NCI-H774 (cell line): ENCODE measurements around the gene CMIP.
"Not testable (repeated sequence)": the region's sequence is repeated elsewhere in the genome, so short reads cannot be mapped to it uniquely, and the experiment has no call there.

Experiments
- DNase-seq: peaks from one replicate; lab custom pipeline; 2025; lab: John Stamatoyannopoulos, UW

The CMIP gene

GRCh38 chr16:81421536-81421935 lies 23.1 kb upstream of the CMIP start:
- no peak for DNase-seq

- DNase-seq = not testable (repeated sequence)
Measured at GRCh38 chr16:81422153-81422552, 22.5 kb upstream of the CMIP start.

GRCh38 chr16:81424771-81425170 lies 19.8 kb upstream of the CMIP start:
- no peak for DNase-seq

- no peak for DNase-seq
Measured at GRCh38 chr16:81427219-81427618, 17.4 kb upstream of the CMIP start.

- no peak for DNase-seq
Measured at GRCh38 chr16:81429045-81429521, 15.5 kb upstream of the CMIP start.

GRCh38 chr16:81431554-81432353 lies 12.9 kb upstream of the CMIP start:
- DNase-seq = no peak

- no peak for DNase-seq
Measured at GRCh38 chr16:81432937-81433557, 11.6 kb upstream of the CMIP start.

GRCh38 chr16:81435103-81435502 lies 9.5 kb upstream of the CMIP start:
- DNase-seq = no peak

- DNase-seq = no peak
Measured at GRCh38 chr16:81435567-81435966, 9.0 kb upstream of the CMIP start.

- no peak for DNase-seq
Measured at GRCh38 chr16:81436386-81436785, 8.2 kb upstream of the CMIP start.

GRCh38 chr16:81437865-81438264 lies 6.7 kb upstream of the CMIP start:
- no peak for DNase-seq

- DNase-seq = no peak
Measured at GRCh38 chr16:81440888-81441761, 3.5 kb upstream of the CMIP start.

GRCh38 chr16:81442220-81442915 lies 2.2 kb upstream of the CMIP start:
- DNase-seq = no peak

GRCh38 chr16:81442916-81443687 lies 1.5 kb upstream of the CMIP start:
- DNase-seq = no peak

- DNase-seq = no peak
Measured at GRCh38 chr16:81443688-81444447, 740 bp upstream of the CMIP start.

GRCh38 chr16:81445143-81445961 lies 744 bp downstream of the CMIP start:
- DNase-seq = no peak

GRCh38 chr16:81445966-81446906 lies 1.6 kb downstream of the CMIP start:
- no peak for DNase-seq

- DNase-seq = no peak
Measured at GRCh38 chr16:81446907-81447268, 2.3 kb downstream of the CMIP start.
